C1 segment of cervical spinal cord (tissue), 14 donors: ENCODE results near the gene NCOR1.
"Not testable (repeated sequence)": the region's sequence is repeated elsewhere in the genome, so short reads cannot be mapped to it uniquely, and the experiment has no call there.

Source experiments
- DNase-seq, 14 donors: peaks; one replicate each; lab custom pipeline; 2025; lab: John Stamatoyannopoulos, UW

Gene NCOR1

DNA sequence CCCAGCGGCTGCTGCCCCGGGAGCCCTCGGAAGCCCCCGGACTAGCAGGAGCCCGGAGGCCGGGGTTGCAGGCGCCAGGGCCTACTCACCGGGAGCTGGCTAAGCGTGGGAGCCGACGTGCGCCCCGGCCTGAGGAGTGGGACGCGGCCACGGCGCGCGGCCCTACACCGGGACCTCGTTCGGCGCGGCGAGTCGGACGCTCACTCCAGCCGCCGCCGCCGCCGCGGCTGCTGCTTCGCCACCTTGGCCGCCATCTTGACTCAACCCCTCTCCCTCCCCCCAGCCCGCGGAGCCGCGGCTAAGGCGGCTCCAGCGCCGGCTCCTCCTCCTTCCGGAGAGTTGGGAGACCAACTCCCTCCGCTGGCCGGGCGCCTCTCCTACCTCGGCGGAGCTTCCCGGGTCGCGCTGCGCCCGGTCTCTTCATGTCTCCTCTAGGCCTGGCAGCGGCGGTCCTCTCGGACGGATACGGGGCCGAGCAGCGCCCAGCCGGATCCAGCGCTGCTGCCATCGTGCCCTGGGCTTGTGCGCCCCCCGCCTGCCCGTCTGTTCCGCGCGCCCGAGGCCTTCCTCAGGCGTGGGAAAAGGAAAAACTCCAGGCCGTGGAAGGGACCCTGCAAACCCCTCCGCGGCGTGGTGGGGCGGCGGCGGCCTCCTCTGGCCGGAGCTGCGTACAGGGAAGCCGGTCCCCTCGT lies at the start of gene NCOR1:
TSS of gene NCOR1 (minus strand) at position 262 of the 692 bp plus-strand sequence. CDS start 20,965 bp downstream, outside the sequence.
- peak; percentile 38 to 91 (median 82) for DNase-seq

DNA sequence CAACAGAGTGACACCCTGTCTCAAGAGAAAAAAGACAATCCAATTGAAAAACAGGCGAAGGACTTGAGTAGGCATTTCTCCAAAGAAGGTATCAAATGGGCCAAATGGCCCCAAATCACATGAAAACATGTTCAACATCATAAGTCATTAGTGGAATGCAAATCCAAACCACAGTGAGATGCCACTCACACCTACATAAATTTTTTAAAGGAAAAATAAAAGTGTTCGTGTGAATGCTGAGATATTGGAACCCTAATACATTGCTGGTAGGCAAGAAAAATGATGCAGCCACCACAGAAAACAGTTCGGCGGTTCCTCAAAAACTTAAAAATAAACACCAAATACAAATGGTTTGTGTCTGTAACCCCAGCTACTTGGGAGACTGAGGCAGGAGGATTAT lies 46.9 kb upstream of the NCOR1 start:
- no peak for DNase-seq

DNA sequence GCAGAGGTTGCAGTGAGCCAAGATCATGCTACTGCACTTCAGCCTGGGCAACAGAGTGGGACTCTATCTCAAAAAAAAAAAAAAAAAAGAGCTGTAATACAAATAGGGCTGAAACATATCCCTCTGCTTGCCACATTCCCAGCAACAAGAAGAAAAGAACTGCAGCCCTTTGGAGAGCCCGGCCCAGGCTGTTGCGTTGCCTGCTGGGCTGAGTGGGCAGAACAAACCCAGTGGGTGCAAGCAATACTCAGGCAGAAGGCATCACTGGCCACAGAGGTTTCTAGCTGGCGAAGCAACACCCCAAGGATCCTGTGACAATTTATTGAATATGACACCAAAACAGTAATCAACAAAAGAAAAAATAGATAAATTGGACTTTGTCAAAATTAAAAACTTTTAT lies 45.7 kb upstream of the NCOR1 start:
- no peak for DNase-seq

DNA sequence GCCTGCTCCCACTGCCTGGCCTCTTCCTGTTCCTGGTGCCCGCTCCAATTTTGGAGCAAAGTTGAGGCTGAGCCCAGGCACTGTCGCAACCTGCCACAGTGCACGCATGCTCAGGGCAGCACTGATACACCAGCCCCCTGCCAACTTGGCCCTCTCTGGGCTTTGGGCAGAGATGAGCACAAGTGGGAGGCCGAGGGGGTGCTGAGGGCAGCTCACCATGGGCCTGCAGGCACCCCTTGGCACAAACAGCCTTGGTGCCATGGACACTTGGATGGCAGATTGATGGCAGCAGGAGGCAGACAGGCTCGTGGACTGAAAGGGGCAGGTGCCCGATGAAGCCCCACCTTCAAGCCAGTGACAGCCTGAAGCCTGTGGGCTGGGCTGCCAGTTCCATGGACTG lies 44.6 kb upstream of the NCOR1 start:
- no peak for DNase-seq

DNA sequence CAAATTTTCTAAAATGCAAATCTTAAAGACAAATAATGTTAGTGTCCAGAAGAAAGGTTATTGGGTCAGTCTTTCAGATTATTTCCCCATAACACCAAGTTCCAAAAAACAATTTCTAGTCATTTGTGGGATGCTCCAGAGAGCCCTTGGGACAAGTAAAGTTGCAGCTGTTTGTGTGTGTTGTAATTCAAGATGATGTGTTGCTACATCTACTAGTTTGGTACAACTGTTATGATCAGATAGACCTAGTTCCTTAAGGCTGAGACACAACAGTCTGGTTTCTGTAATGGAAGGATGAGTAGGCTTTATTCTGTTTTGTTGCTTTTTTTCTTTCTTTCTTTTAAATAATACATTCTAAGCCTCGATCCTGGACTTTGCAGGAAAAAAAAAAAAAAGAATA lies 43.6 kb upstream of the NCOR1 start:
- no peak for DNase-seq

DNA sequence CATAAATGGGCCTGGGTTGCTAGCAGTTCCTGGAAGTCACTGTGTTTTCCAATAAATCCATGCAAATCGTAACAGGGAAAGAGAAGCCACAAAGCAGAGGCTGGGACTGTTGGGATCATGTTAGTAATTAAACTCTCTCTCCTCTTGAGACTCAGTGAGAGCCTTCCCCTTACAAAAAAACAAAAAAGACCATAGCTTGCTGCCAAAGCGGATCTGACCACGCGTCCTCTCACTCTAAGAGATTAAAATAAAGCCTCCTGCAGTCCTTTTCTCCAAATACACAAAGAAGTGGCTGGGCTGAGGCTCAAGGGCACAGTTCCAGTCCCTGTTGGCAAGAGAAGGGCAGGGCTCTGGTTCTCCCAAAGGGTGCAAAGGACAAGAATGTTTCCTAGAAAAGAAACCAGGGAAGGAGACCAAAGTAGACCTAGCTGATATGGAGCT lies 40.2 kb upstream of the NCOR1 start:
- DNase-seq, result peak in 12 of 14 donors; percentile 1 to 78 (median 40)

DNA sequence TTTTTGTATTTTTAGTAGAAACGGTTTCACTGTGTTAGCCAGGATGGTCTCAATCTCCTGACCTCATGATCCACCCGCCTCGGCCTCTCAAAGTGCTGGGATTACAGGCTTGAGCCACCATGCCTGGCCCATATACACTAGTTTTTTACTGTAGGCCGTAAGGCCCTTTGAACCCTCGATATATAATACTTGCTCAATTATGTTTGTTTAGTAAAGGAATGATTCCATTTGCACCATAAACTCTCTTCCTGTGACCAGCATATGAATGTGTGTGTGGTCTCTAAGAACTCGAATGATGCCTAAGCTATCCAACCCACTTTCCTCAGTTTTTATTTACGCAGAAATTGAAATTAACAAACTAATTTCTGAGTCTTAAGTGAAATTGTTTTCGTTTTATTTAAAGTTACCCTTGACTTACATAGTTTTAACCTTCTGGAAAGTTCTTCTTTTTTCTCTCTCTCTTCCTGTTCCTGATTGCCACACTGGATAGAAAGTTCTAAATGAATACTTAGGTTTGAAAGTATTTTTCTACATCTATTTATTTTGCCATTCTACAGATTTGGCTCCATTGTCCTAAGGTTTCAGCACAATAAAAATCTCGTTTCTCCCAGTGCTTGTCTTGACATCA lies 39.6 kb upstream of the NCOR1 start:
- no peak for DNase-seq

DNA sequence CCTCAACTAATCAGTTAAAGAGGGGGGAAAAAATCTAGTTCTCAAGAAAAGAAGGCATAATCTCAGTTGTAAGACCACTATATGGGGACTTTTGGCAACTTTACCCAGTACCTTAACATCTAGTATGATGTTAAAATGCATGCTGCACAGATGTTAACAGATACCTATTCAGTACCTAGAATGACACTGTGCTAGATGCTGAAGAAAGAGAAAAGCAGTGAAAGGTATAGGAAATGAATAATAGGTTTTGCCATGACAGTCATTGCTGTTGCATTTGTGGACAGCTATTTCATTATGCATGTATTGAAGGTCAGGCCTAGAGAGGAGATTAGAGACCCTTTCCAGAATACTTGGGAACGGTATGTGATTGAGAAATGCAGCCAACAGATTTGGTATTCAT lies 36.2 kb upstream of the NCOR1 start:
- no peak for DNase-seq

DNA sequence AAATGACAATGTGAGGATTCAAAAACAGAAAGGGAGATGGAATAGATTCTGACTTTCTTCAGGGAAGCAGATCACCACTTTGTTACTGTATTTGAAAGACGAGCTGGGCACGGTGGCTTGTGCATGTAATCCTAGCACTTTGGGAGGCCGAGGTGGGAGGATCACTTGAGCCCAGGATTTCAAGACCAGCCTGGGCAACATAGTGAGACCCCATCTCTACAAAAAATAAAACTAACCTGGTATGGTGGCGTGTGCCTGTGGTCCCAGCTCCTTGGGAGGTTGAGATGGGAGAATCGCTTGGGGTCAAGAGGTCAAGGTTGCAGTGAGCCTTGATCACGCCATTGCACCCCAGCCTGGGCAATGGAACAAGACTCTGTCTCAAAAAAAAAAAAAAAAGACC lies 35.7 kb upstream of the NCOR1 start:
- no peak for DNase-seq

DNA sequence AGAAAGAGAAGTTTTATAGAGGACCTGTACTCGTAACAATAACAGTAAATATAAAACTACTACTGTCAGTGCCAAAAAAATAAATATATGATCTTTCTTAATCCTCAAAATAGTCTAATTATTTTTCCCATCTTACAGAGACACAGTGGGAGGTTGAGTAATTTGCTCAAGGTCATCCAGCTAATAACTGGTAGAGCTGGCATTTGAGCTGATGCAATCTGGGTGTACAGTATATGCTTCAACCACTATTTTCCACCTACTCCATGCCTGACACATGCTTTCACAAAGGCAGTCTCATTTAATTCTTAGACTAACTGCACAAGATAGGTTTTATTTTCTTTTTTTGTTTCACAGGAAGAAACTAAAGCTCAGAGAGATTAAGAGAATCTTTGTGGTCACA lies 35.3 kb upstream of the NCOR1 start:
- no peak for DNase-seq

DNA sequence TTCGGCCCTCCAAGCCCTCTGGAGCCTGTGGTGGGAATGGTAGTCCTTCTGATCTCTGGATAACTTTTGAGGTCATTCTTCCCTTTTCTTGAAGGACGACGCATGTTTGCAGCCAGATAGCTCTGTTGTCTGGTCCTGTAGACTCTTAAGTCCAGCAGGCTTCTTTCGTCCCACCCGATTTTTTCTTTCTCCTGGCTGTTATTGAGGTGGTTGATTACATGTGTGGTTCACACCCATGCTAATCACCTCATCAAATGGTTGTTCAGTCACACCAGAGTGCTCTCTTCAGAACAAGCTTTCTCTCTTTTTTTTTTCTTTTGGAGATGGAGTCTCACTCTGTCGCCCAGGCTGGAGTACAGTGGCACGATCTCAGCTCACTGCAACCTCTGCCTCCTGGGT lies 32.3 kb upstream of the NCOR1 start:
- DNase-seq, result no peak

DNA sequence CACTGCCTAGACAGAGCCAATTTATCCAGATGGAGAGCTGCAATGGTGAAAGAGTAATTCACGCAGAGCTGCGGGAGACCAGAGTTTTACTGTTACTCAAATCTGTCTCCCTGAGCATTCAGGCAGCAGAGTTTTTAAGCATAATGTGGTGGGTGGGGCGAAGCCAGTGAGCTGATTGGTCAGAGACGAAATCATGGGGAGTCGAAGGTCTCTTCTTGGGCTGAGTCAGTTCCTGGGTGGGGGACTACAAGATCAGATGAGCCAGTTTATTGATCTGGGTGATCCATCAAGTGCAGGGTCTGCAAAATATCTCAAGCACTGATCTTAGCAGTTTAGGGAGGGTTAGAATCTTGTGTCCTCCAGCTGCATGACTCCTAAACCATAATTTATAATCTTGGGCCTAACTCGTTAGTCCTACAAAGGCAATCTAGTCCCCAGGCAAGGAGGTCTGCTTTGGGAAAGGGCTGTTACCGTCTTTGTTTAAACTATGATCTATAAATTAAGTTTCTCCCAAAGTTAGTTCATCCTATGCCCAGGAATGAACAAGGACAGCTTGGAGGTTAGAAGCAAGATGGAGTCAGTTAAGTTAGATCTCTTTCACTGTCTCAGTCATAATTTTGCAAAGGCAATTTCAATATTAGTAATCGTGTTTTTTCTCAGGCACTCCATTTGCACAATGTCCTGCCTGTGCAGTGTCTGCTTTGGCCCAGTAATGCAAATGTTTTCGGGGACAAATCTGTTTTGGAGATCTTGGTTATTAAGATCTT lies 28.6 kb upstream of the NCOR1 start:
- DNase-seq, result no peak

DNA sequence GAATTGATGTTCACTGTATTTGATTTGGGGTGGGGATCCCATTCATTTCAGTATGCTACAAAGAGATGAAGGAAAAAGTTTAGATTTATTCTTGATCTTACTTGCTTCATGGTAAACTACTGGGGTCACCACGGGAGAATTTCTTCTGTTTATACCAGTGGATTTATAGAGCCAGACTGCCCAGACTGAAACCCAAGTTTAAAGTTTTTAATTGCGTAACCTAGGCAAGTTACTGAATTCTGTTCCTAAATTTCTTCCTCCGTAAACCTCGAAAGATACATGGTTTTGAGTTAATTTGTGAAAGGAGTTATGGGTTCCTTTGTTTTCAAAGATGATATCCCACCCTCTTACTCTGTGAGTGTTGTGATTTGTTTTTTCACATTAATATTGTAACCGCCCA lies 28.1 kb upstream of the NCOR1 start:
- DNase-seq, result no peak

DNA sequence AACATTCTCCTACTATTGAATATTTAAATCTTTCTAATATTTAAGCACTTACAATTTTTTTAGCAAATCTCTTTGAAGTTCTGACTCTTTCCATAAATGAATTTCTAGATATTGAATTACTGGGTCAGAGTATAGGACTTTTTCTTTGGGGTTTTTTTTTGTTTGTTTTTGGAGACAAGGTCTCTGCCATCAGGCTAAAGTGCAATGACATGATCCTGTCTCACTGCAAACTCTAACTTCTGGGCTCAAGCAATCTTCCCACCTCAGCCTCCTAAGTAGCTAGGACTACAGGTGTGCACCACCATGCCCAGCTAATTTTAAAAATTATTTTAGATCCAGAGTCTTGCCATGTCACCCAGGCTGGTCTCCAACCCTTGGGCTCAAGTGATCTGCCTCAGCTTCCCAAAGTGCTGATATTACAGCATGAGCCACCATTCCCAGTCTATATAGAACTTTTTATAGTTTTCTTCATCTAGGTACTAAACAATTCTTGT lies 26.6 kb upstream of the NCOR1 start:
- no peak for DNase-seq

DNA sequence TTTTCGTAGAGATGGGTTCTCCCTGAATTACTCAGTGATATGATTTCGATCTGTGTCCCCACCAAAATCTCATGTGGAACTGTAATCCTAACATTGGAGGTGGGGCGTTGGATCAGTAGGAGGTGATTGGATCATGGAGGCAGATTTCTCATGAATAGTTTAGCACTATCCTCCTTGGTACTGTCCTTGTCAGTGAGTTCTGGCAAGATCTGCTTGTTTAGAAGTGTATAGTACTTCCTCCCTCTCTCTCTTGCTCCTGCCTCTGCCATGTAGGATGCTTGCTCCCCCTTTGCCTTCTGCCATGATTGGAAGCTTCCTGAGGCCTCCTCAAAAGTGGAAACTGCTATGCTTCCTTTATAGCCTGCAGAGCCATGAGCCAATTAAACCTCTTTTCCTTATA lies 24.6 kb upstream of the NCOR1 start:
- no peak for DNase-seq

DNA sequence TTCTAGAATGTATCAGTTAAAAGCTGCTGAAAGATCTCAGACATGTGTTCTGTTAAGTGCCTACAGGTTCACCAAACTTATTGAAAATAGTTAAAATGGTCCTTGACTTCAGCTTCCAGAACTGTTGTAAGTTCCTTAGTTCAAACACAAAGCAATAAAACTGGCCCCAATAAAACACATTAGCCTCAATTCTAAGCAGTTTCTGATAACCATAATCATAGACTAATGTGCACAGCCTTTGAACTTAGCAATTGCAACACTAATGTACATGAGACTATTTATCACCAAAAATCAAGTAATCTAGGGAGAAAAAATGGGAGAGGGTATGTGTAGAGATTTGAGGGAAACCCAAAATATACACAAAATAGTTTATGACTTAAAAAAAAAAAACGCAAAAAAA lies 17.1 kb upstream of the NCOR1 start:
- DNase-seq, result no peak

DNA sequence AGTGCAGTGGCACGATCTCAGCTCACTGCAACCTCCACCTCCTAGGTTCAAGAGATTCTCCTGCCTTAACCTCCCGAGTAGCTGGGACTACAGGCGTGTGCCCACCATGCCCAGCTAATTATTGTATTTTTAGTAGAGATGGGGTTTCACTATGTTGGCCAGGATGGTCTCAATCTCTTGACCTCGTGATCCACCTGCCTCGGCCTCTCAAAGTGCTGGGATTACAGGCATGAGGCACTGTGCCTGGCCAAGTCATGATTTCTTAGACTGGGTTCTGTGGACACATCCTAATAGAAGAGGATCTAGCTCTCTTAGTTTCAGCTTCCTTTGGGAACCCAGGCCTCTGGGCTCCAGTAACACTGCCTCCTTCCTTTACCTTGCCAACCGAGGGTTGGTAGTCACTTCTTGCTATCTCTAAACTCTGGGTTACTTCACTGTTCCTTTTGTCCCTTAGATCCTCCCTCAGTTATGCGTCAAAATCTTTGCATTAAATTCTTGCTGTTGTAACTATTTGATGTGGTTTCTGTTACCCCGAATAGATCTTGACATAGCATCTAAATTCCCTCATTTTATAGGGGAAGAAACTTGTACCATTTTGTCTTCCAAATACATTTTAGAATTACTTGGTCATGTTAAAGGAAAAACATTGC lies 14.7 kb upstream of the NCOR1 start:
- DNase-seq, result not testable (repeated sequence)

DNA sequence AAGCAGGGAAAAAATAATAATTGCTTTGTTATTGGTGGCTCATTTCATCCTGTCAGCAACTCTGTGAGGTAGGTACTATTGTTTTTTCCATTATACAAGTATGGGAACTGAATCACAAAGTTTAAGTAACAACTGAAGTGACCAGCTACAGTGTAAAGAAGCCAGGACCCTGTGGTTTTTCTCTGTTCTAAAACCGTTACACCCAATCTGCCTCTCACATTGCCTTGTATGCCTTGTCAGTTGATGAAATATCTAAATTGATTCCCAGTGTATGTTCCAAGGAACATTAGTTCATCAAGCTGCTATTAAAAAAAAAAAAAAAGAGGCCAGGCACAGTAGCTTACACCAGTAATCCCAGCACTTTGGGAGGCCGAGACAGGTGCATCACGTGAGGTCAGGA lies 7.1 kb upstream of the NCOR1 start:
- DNase-seq, result no peak

DNA sequence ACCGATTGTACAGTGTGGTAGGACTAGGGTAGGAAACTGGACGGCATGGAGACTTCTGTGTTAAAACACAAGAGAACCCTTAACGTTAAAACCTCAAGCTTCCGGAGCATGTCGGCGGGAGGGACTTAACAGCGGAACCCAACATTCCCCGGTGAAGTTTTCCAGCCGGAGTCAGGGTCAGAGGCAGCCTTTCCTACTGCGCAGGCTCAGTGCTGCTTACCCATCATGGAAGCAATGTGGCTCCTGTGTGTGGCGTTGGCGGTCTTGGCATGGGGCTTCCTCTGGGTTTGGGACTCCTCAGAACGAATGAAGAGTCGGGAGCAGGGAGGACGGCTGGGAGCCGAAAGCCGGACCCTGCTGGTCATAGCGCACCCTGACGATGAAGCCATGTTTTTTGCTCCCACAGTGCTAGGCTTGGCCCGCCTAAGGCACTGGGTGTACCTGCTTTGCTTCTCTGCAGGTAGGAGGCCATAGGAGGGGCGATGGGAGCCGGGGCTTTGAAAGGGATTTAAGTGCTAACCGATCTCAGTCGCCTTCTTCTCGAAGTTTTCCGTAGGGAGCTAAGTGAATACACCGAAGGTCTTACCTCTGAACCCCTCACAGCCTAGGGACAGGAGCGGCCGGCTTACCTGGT lies 1.8 kb upstream of the NCOR1 start, which contains the start of gene PIGL:
TSS of gene PIGL (plus strand) at position 209 of the 634 bp plus-strand sequence. CDS start at position 226, 17 bp downstream.
- DNase-seq, result peak; percentile 32 to 91 (median 83)

DNA sequence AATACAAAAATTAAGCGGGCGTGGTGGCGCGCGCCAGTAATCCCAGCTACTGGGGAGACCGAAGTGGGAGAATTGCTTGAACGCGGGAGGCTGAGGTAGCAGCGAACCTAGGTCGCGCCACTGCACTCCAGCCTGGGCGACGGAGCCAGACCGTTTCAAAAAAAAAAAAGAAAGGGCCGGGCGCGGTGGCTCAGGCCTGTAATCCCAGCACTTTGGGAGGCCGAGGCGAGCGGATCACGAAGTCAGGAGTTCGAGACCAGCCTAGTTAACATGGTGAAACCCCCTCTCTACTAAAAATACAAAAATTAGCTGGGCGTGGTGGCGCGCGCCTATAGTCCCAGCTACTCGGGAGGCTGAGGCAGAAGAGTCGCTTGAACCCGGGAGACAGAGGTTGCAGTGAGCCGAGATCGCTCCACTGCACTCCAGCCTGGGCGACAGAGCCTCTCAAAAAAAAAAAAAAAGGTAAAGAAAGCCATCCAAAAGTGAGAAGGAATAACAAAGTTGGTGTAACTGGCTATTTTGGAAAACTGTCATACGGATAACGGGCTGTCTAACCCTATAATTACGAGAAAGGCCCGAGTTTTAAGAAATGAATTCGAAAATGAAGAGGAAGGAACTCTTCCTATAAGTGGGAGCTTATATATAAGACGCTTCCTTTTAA lies 1.1 kb upstream of the NCOR1 start:
- not testable (repeated sequence) for DNase-seq

DNA sequence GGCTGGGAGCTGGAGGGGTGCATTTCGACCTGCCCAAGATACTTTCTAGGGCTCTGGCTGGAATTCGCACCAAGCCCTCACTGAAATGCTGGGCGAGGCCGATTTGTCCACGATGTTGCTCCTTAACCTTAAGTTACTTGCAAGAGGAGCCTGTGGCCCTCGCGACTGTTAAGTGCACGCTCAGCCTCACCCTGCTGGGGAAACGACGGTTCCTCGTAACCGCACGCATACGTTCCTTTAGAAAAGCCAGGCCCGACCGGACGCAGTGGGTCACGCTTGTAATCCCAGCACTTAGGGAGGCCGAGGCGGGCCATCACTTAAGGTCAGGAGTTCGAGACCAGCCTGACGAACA lies 607 bp upstream of the NCOR1 start:
- DNase-seq, result peak in 4 of 14 donors; percentile 0 to 69 (median 54)
